DND-41 (cell line): ENCODE data around the gene ROBO4.

Experiments
- ATAC-seq: fragments of 200-7000 bp; cut with Tn5 transposase; 3 replicates; pipeline ENCODE4 v1.9.1; 2021; ENCODE audit warnings: low read depth; ENCODE audit not compliant: insufficient read depth
- DNase-seq: peaks from one replicate; pipeline ENCODE4 v3.0.0-alpha.2; 2020
- H2AFZ ChIP-seq: 2 replicates; pipeline ENCODE4 v1.6.0; 2012; ENCODE audit warnings: low read depth, low read length
- H3K27ac ChIP-seq: 2 replicates; pipeline ENCODE4 v1.5.1; 2012; ENCODE audit warnings: low read length, inconsistent platforms
- H3K27me3 ChIP-seq: fragments of 200-600 bp; sonication (generic); 2 replicates; pipeline ENCODE4 v1.6.0; 2012; ENCODE audit warnings: low read length, mild to moderate bottlenecking, inconsistent platforms; ENCODE audit not compliant: insufficient read depth, poor library complexity
- H3K36me3 ChIP-seq: 2 replicates; pipeline ENCODE4 v1.5.1; 2012; ENCODE audit warnings: low read length, inconsistent platforms; ENCODE audit not compliant: insufficient read depth
- H3K4me1 ChIP-seq: 2 replicates; pipeline ENCODE4 v1.5.1; 2012; ENCODE audit warnings: mild to moderate bottlenecking, low read length; ENCODE audit not compliant: insufficient read depth
- H3K4me2 ChIP-seq: 2 replicates; pipeline ENCODE4 v1.6.0; 2012; ENCODE audit warnings: mild to moderate bottlenecking, moderate library complexity, low read length, inconsistent platforms; ENCODE audit not compliant: insufficient read depth
- H3K4me3 ChIP-seq, 2 experiments: fragments of 200-600 bp in 1 of 2; shearing (Covaris generic) in 1 of 2; 2 replicates each; pipeline ENCODE4 v1.5.1; 2012 to 2016; ENCODE audit warnings: inconsistent platforms in 2 of 2, low read length in 2 of 2, mild to moderate bottlenecking in 2 of 2, low read depth in 1 of 2, moderate library complexity in 1 of 2
- H3K79me2 ChIP-seq: 2 replicates; pipeline ENCODE4 v1.6.0; 2012; ENCODE audit warnings: low read length, inconsistent platforms; ENCODE audit not compliant: insufficient read depth
- H3K9ac ChIP-seq: 2 replicates; pipeline ENCODE4 v1.6.0; 2012; ENCODE audit warnings: low read depth, mild to moderate bottlenecking, inconsistent platforms, low read length, moderate library complexity
- H3K9me3 ChIP-seq: 2 replicates; pipeline ENCODE4 v1.5.1; 2012; ENCODE audit warnings: low read length, moderate library complexity, mild to moderate bottlenecking, inconsistent platforms; ENCODE audit not compliant: insufficient read depth, severe bottlenecking
- H4K20me1 ChIP-seq: 2 replicates; pipeline ENCODE4 v1.6.0; 2012; ENCODE audit warnings: low read length; ENCODE audit not compliant: insufficient read depth
- EZH2 ChIP-seq: IDR thresholded peaks from 3 replicates; pipeline ENCODE4 v1.6.1; 2012; ENCODE audit warnings: borderline replicate concordance, low read depth, mild to moderate bottlenecking, moderate library complexity, low read length, inconsistent platforms; ENCODE audit not compliant: severe bottlenecking
- TF ChIP-seq, protein P1 (sequence below): IDR thresholded peaks from 2 replicates; pipeline ENCODE4 v1.5.1; 2012; ENCODE audit warnings: borderline replicate concordance, low read length, moderate library complexity, mild to moderate bottlenecking; ENCODE audit not compliant: poor library complexity, severe bottlenecking; ENCODE audit errors: extremely low read depth

ROBO4 gene

DNA sequence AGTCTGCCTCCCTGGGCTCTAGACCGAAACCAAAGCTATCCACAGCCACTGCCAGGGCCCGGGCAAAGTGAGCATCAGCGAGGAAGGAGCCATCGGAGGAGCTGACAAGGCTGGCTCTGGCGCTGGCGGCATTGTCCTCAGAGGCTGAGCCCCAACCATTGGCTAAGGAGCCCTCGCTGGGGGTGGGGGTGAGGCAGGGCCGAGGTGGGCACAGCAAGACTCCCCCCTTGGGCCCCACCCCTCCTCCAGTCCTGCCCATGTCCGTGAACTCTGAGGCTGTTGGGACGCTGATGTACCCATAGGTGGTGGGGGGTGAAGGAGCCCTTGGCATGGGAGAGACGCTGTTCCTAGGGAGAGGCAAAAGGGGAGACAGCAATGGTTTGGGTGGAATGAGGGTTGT lies 11.2 kb downstream of the ROBO4 start:
- H3K9ac ChIP-seq: no peak overlapping the region
- H3K4me3 ChIP-seq: no peak overlapping the region
- H3K4me2 ChIP-seq: no peak overlapping the region
- H3K9me3 ChIP-seq: no peaks in the 10 kb centered on the region
- no peaks in the 10 kb centered on the region for H3K4me1 ChIP-seq
- no peak overlapping the region for H3K27ac ChIP-seq
- no peaks in the 10 kb centered on the region for H3K79me2 ChIP-seq
- H4K20me1 ChIP-seq: no peaks in the 10 kb centered on the region
- ATAC-seq (no peak), DNase-seq (no peak)
- no peak overlapping the region for H2AFZ ChIP-seq
- H3K36me3 ChIP-seq: no peaks in the 10 kb centered on the region
- TF ChIP-seq, protein P1, sequence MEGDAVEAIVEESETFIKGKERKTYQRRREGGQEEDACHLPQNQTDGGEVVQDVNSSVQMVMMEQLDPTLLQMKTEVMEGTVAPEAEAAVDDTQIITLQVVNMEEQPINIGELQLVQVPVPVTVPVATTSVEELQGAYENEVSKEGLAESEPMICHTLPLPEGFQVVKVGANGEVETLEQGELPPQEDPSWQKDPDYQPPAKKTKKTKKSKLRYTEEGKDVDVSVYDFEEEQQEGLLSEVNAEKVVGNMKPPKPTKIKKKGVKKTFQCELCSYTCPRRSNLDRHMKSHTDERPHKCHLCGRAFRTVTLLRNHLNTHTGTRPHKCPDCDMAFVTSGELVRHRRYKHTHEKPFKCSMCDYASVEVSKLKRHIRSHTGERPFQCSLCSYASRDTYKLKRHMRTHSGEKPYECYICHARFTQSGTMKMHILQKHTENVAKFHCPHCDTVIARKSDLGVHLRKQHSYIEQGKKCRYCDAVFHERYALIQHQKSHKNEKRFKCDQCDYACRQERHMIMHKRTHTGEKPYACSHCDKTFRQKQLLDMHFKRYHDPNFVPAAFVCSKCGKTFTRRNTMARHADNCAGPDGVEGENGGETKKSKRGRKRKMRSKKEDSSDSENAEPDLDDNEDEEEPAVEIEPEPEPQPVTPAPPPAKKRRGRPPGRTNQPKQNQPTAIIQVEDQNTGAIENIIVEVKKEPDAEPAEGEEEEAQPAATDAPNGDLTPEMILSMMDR: no peak
- no peak for TF ChIP-seq EZH2
- peaks cover 7% of the 10 kb centered on the region for H3K27me3 ChIP-seq

DNA sequence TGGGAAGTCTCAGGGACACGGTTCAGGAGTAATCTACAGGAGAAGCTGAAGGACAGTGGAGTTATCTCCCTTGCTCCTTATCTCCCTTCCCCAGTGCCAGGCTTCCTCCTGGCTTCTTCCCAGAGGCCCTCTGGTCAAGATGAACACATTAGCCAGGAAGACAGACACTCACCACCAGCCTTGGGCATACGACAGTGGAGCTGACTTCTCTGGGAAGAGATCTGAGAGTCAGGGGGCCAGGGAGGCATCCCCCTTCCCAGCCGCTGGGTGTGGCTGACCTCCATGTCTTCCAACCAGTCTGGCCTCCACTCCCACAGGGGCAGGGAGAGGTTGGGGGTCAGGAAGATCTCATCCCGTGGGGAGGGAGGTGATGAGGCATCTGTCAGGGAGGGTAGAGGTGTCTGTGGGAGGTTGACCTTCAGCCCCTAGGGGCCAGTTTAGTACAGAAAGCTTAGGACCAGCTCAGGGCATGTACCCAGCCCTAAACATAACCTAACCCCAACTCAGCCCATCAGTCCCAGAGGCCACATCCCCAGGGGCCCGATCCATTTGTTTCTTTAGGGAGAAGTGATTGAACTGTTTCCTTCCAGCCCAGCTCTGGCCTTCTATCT lies 12.7 kb downstream of the ROBO4 start:
- no peak for DNase-seq
- Histone ChIP-seq H2AFZ (no peak overlapping the region), H3K36me3 (no peaks in the 10 kb centered on the region), H4K20me1 (no peaks in the 10 kb centered on the region; the same call in 1 of the 2 replicates), H3K9ac (no peak overlapping the region), H3K79me2 (no peaks in the 10 kb centered on the region), H3K9me3 (no peaks in the 10 kb centered on the region), H3K4me1 (no peaks in the 10 kb centered on the region), H3K4me2 (no peak overlapping the region), H3K27me3 (peaks cover 3% of the 10 kb centered on the region), H3K27ac (no peak overlapping the region), H3K4me3 (no peak overlapping the region)
- no peak for TF ChIP-seq EZH2
- TF ChIP-seq, protein P1: no peak
- no peak for ATAC-seq

DNA sequence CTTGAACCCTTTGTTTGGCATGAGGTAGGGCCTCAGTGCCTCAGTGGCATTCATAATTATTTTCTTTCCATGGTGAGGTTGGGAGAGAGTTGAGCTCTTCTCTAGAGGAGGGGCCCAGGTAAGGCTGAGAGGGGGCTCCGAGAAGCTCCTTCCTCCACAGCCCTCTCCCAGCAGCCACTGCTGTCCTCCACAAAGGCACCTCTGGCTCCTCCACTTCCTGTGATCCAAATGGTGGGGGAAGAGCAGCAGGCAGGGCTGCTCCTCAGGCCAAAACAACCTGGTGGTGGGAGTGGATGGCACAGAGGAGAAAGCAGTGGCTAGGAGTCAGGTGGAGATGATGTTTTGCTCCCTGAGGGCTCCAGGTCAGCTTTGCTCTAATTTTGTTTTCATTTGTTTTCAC lies 13.3 kb downstream of the ROBO4 start:
- TF ChIP-seq, protein P1: no peak
- no peak for TF ChIP-seq EZH2
- no peak for DNase-seq
- Histone ChIP-seq H3K9ac (no peak overlapping the region), H3K27me3 (peaks cover 3% of the 10 kb centered on the region), H3K4me3 (no peak overlapping the region), H4K20me1 (no peaks in the 10 kb centered on the region; the same call in 1 of the 2 replicates), H3K27ac (no peak overlapping the region), H3K4me2 (no peak overlapping the region), H3K79me2 (no peaks in the 10 kb centered on the region), H2AFZ (no peak overlapping the region), H3K9me3 (no peaks in the 10 kb centered on the region), H3K36me3 (no peaks in the 10 kb centered on the region), H3K4me1 (no peaks in the 10 kb centered on the region)
- ATAC-seq: no peak
